GM21423 (cell line): ENCODE measurements around the gene NPAS2.

ENCODE experiments used
- ATAC-seq: cut with Tn5 transposase; IDR thresholded peaks from one replicate; pipeline ENCODE4 v1.9.1; 2021; ENCODE audit warnings: mild to moderate bottlenecking, moderate library complexity; ENCODE audit not compliant: unreplicated experiment

NPAS2 gene

GRCh38 chr2:100939445-100939844, 119.5 kb downstream of the NPAS2 start:
- ATAC-seq: no peak

GRCh38 chr2:100940240-100940639, 120.3 kb downstream of the NPAS2 start:
- no peak for ATAC-seq

- no peak for ATAC-seq
Measured at GRCh38 chr2:100940766-100941645, 121.1 kb downstream of the NPAS2 start.

GRCh38 chr2:100941646-100942240, 121.8 kb downstream of the NPAS2 start:
- ATAC-seq: no peak

GRCh38 chr2:100944617-100945432, 124.9 kb downstream of the NPAS2 start:
- no peak for ATAC-seq

- no peak for ATAC-seq
Measured at GRCh38 chr2:100945433-100945740, 125.4 kb downstream of the NPAS2 start.

GRCh38 chr2:100945930-100946607, 126.1 kb downstream of the NPAS2 start:
- ATAC-seq: no peak

GRCh38 chr2:100948942-100949811, 129.2 kb downstream of the NPAS2 start:
- ATAC-seq: no peak

GRCh38 chr2:100952512-100952911, 132.6 kb downstream of the NPAS2 start:
- no peak for ATAC-seq

- ATAC-seq: no peak
Measured at GRCh38 chr2:100953406-100954043, 133.6 kb downstream of the NPAS2 start.

GRCh38 chr2:100954044-100954420, 134.1 kb downstream of the NPAS2 start:
- ATAC-seq: no peak

- no peak for ATAC-seq
Measured at GRCh38 chr2:100955226-100955625, 135.3 kb downstream of the NPAS2 start.

- ATAC-seq: no peak
Measured at GRCh38 chr2:100956081-100956480, 136.1 kb downstream of the NPAS2 start.

GRCh38 chr2:100957996-100958653, 138.2 kb downstream of the NPAS2 start:
- ATAC-seq: no peak

GRCh38 chr2:100959225-100959880, 139.4 kb downstream of the NPAS2 start:
- ATAC-seq: no peak

- no peak for ATAC-seq
Measured at GRCh38 chr2:100960688-100961087, 140.7 kb downstream of the NPAS2 start.

GRCh38 chr2:100962366-100963025, 142.6 kb downstream of the NPAS2 start:
- ATAC-seq: no peak

- ATAC-seq: no peak
Measured at GRCh38 chr2:100963026-100963375, 143.1 kb downstream of the NPAS2 start.
